Kidney (tissue), 14 donors: ENCODE data around the gene VGLL4. TPM values are rescaled to one million over a fixed set of nuclear protein-coding genes. Genes with fewer than 3 reads are reported as not detected.

Source experiments
- DNase-seq, 5 donors: peaks; one replicate each; pipeline ENCODE4 v3.0.0-alpha.2; 2013 to 2020
- FAIRE-seq: peaks from 2 replicates; lab custom pipeline; 2012; peaks lifted over from hg19 to GRCh38; lab: Jason Lieb, UNC
- H3K27ac ChIP-seq, 2 donors: one replicate each; pipeline ENCODE4 v1.7.0; 2013; ENCODE audit warnings: low read depth in 2 of 2, low read length in 2 of 2, inconsistent platforms in 1 of 2
- H3K27me3 ChIP-seq: one replicate; pipeline ENCODE4 v1.7.1; 2013; ENCODE audit warnings: low read length, inconsistent platforms; ENCODE audit not compliant: control insufficient read depth, insufficient read depth
- H3K36me3 ChIP-seq, 3 donors: one replicate each; pipeline versions ENCODE4 v1.7.0 to v1.7.1; 2013; ENCODE audit warnings: low read length in 3 of 3, control low read depth in 1 of 3, inconsistent platforms in 1 of 3; ENCODE audit not compliant: insufficient read depth in 3 of 3, control insufficient read depth in 2 of 3
- H3K4me1 ChIP-seq, 3 donors: one replicate each; pipeline versions ENCODE4 v1.7.0 to v1.7.1; 2013; ENCODE audit warnings: low read length in 3 of 3, inconsistent platforms in 1 of 3, low read depth in 1 of 3; ENCODE audit not compliant: control insufficient read depth in 2 of 3, insufficient read depth in 2 of 3
- H3K4me3 ChIP-seq, 3 donors: one replicate each; pipeline versions ENCODE4 v1.7.0 to v1.8.1; 2013; ENCODE audit warnings: low read length in 3 of 3, control low read depth in 1 of 3, inconsistent platforms in 1 of 3
- H3K9ac ChIP-seq, 3 donors: one replicate each; pipeline versions ENCODE4 v1.7.0 to v1.7.1; 2013; ENCODE audit warnings: low read length in 3 of 3, control low read depth in 1 of 3, inconsistent platforms in 1 of 3
- H3K9me3 ChIP-seq, 3 donors: one replicate each; pipeline versions ENCODE4 v1.7.0 to v1.7.1; 2013; ENCODE audit warnings: low read length in 3 of 3, control low read depth in 1 of 3, inconsistent platforms in 1 of 3; ENCODE audit not compliant: control insufficient read depth in 2 of 3, insufficient read depth in 1 of 3
- intact Hi-C: fragments of 100-400 bp; cut with DNase I; formaldehyde crosslinking; loops from one replicate; pipeline ENCODE4 v1.11.1; 2022
- polyA plus RNA-seq: library from polyadenylated mRNA; stranded (reverse); fragments of 350-450 nt; fragmentation: Illumina TruSeq; extraction: RNeasy Lipid Tissue Mini Kit (QIAGEN cat#74804); gene quantifications from one replicate; pipeline ENCODE4 v1.2.3, GENCODE V29; 2014; ENCODE audit warnings: low read depth, low replicate concordance; ENCODE audit not compliant: insufficient read depth
- total RNA-seq: library from RNA; stranded (reverse); fragmentation: NEBNext Ultra II Directional; extraction: Animal tissue kit (Norgen Biotek cat#: 25700); gene quantifications from one replicate; pipeline ENCODE4 v1.2.1, GENCODE V29; 2021
- TF ChIP-seq, protein P1 (sequence below): IDR thresholded peaks from 3 replicates; pipeline ENCODE4 v1.5.1; 2012; ENCODE audit warnings: mild to moderate bottlenecking, moderate library complexity, borderline replicate concordance; ENCODE audit not compliant: insufficient read depth; ENCODE audit errors: extremely low read depth
- donor health status: control.
- donor health status: control.
- donor health status: control.
- donor health status: control.
- donor health status: control.
- donor health status: DM: yes; HTN: yes; CAD: no.
- donor health status: Normal renal cell carcinoma (clear cell type).

VGLL4 gene
- total and polyA plus RNA-seq, 2 donors from 2014 or later: 41.4 to 78.5 TPM

- intact Hi-C loops: loop anchor here (5.0 kb wide), 1 partner anchor 271 kb away; no protein-coding TSS in a partner anchor
- H3K27me3 ChIP-seq: no peaks in the 10 kb centered on the region
- no peaks in the 10 kb centered on the region for H3K36me3 ChIP-seq
- TF ChIP-seq, protein P1, sequence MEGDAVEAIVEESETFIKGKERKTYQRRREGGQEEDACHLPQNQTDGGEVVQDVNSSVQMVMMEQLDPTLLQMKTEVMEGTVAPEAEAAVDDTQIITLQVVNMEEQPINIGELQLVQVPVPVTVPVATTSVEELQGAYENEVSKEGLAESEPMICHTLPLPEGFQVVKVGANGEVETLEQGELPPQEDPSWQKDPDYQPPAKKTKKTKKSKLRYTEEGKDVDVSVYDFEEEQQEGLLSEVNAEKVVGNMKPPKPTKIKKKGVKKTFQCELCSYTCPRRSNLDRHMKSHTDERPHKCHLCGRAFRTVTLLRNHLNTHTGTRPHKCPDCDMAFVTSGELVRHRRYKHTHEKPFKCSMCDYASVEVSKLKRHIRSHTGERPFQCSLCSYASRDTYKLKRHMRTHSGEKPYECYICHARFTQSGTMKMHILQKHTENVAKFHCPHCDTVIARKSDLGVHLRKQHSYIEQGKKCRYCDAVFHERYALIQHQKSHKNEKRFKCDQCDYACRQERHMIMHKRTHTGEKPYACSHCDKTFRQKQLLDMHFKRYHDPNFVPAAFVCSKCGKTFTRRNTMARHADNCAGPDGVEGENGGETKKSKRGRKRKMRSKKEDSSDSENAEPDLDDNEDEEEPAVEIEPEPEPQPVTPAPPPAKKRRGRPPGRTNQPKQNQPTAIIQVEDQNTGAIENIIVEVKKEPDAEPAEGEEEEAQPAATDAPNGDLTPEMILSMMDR: no peak
- FAIRE-seq: no peak
- no peak overlapping the region for H3K4me3 ChIP-seq
- no peak overlapping the region for H3K9ac ChIP-seq
- DNase-seq: no peak
- no peaks in the 10 kb centered on the region for H3K9me3 ChIP-seq
- H3K27ac ChIP-seq: no peak overlapping the region
- peaks cover 0 to 2% (median 2%) of the 10 kb centered on the region in 3 donors for H3K4me1 ChIP-seq
Observed at GRCh38 chr3:11653298-11654055, 9.8 kb upstream of the VGLL4 start.

DNA sequence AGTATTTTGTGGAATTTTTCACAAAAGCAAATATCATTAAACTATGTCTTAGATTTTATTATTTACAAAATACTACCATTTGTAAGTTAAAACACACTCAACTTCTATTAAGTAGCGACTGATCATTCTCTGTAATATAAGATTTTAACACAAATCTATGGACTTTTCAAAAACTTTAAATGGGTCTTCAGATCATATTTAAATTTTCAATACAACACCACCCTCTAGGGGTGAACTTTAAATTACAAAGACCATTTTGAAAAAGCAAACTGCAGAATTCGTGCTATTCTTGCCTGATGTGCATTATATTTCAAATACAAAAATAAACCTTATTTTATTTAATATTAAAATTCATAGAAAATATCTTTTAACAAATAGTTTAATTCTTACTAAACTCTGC, 8.2 kb upstream of the VGLL4 start:
- peak; percentile 98 for FAIRE-seq
- H3K9ac ChIP-seq: no peak overlapping the region
- no peak overlapping the region for H3K4me3 ChIP-seq
- TF ChIP-seq, protein P1: peak; percentile 34
- no peaks in the 10 kb centered on the region for H3K4me1 ChIP-seq
- H3K27me3 ChIP-seq: no peaks in the 10 kb centered on the region
- H3K36me3 ChIP-seq: no peaks in the 10 kb centered on the region
- intact Hi-C loops: loop anchor here (5.0 kb wide), 1 partner anchor 270 kb away; no protein-coding TSS in a partner anchor
- DNase-seq: peak in 2 of 5 donors; percentile 59 to 71
- no peak overlapping the region for H3K27ac ChIP-seq
- no peaks in the 10 kb centered on the region for H3K9me3 ChIP-seq

- intact Hi-C loops: loop anchor here (5.0 kb wide), 1 partner anchor 269 kb away; no protein-coding TSS in a partner anchor
- Histone ChIP-seq H3K4me1 (no peaks in the 10 kb centered on the region), H3K27ac (no peak overlapping the region), H3K9ac (no peak overlapping the region), H3K9me3 (no peaks in the 10 kb centered on the region), H3K27me3 (no peaks in the 10 kb centered on the region), H3K36me3 (no peaks in the 10 kb centered on the region), H3K4me3 (no peak overlapping the region)
- FAIRE-seq (no peak), DNase-seq (no peak)
- TF ChIP-seq, protein P1: no peak
Observed at GRCh38 chr3:11651477-11651876, 7.8 kb upstream of the VGLL4 start.
